ENCODE measurements around the gene FN1.

FN1 gene

DNA sequence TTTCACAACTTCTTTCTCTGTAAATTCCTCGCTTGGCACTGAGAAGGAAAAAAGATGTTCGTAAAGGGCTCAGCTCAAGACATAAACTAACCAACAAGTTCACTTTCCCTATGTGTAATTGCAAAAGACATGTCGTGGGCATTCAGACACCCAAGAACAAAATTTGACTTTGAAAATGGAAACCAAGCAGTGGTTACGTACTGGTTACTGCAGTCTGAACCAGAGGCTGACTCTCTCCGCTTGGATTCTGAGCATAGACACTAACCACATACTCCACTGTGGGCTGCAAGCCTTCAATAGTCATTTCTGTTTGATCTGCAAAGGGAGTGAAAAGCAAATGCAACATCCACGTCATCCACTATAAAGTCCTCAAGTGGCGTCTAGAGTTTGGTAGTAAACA lies 53.9 kb downstream of the FN1 start:
- DNase-seq = no peak

GRCh38 chr2:215380699-215381098 lies 55.2 kb downstream of the FN1 start:
- no peak for DNase-seq

- DNase-seq = no peak
Observed at GRCh38 chr2:215379948-215380347, 55.9 kb downstream of the FN1 start.

DNA sequence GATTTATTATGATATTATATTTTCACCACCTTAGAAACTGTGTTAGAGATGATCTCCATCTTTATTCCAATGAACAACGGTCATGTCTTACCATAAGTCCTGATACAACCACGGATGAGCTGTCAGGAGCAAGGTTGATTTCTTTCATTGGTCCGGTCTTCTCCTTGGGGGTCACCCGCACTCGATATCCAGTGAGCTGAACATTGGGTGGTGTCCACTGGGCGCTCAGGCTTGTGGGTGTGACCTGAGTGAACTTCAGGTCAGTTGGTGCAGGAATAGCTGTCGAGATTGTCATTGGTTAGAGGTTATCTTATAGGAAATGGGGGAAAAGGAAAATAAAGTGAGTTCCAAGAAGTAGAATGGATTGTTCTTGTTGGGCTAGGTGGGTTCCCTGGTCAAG lies 56.8 kb downstream of the FN1 start:
- no peak for DNase-seq

- DNase-seq = no peak
Observed at GRCh38 chr2:215378045-215378444, 57.8 kb downstream of the FN1 start.

GRCh38 chr2:215377283-215377682 lies 58.6 kb downstream of the FN1 start:
- DNase-seq = no peak

GRCh38 chr2:215376103-215376780 lies 59.6 kb downstream of the FN1 start:
- no peak for DNase-seq

DNA sequence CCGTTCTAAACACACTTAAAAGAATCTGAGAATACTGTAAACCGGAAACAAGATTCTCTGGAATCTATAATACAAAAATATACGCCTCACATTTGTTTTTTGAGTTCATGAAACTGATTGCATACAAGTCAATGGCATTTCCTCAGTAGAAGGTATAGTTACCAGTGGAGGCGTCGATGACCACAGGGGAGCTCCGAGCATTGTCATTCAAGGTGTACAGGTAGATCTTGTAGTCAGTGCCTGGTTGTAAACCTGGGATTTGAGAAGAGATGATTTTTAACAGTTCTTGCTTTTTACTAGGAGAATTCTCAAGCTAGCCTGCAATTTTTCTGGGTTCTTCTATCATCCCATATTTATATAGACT lies 60.4 kb downstream of the FN1 start:
- DNase-seq = no peak

DNA sequence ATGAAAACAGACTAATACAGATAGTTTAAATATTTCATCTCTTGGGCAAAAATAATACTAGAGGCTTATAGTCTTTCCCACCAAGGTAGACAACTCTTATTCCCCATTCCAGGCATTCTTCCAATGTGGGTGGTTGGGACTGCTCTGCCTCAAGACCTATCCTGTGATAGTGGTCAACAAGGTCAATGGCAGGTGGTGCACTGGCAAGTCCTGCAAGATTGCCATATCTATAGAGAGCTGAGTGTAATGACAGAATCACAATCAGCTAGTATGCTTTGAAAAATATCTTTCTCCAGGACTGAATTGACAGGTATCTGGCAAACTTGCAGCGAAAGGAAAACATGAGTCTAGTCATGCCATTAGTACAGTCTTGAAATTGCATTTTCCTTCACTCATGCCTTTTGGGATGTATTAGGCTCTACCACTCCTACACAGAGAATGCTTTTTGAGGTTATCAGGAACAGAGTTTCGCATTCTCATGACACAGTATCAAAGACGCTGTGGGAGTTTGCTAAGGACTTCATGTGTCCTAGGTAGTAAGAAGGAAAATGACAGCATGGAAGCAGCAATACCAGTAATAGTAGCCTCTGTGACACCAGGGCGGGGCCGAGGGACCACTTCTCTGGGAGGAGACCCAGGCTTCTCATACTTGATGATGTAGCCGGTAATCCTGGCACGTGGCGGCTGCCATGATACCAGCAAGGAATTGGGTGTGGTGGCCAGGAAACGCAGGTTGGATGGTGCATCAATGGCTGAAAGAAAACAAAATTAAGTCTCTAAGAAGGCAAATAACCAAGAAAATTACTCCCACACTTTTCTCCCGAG lies 61.0 kb downstream of the FN1 start:
- no peak for DNase-seq

DNA sequence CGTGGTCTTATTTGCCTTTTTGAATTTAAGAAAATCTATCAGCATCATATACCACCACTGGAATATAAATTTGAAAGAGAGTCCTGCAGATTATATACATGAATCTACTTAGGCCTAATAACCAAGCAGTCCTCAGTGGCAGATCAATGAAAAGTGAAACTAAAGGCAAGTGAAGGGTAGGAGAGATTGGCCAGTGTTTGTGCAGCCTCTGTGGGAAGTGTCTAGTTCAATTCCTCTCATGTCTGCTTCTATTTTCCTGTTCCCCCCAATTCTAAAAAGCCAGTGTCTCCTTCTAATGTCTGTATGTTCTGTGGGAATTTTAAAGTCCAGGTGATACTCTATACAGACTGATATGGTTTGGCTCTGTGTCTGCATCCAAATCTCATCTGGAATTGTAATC lies 61.9 kb downstream of the FN1 start:
- DNase-seq = no peak

DNA sequence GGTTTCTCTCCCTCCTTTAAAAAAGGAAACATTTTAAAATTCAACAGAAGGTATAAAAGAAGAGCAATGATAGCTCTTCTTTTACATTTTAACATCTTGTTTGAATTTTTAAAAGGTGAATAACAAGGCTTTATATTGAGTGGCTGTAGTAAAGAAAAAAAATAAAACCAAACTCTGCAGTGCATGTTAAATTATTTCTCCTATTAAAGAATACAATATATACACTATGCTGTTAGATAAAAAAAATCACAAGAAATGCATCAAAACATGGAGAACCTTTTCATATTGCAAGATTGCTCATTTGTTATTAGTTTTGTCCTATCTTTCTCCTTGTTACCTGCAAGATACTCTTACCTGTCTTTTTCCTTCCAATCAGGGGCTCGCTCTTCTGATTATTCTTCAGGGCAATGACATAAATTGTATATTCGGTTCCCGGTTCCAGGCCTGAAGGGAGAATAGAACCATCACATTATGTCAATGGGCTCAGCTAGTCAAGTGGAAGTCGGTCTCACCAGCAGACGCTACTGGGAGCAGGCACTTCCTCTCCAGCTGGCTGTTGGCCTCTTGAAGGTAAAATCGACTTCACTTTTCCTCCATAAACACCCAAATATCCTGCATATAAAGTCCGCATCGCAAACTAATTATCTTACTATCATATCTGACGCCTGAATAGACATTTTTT lies 62.8 kb downstream of the FN1 start:
- DNase-seq = no peak

GRCh38 chr2:215371915-215372897 lies 63.7 kb downstream of the FN1 start:
- no peak for DNase-seq

GRCh38 chr2:215370112-215370965 lies 65.5 kb downstream of the FN1 start:
- no peak for DNase-seq

DNA sequence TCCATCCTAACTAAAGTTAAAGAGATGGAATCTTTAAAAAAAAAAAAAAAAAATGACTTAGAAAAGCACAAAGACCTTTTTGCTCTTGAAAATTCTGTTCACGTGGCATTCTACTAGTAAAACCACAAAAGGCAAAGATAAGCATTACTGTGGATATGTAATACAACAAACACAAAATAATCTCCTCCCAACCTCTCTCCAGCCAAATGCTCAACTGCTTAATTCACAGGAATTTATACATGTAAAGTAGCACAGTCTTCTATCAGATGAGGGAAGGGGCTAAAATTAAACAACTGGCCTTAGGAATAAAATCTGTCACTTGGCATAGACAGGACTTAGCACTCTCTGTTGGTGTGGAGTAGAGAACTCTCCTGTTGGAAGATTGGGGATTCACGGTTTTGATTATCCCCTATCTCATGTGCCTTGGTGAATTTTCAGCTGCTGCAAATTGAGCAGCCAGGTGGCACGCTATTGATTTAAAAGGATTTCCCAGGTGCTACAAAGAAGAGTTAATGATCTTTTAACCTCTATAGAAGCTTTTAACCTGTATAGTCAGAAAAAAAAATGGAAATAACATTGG lies 66.6 kb downstream of the FN1 start:
- DNase-seq = no peak

DNA sequence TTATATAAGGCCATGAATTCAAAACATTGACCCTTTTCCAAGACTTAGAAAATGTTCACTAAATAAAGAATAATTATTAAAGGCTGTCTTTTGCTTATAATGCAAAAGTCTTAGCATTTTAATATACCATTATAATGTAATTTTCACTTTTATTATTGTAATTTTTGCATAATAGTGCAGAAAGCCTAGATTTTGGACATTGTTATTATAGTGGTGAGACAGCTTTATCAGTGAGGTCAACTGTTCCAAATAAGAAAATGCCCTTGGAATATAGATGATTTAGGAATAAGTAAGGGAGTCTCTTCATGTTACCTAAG lies 67.4 kb downstream of the FN1 start:
- no peak for DNase-seq

- DNase-seq = no peak
Observed at GRCh38 chr2:215367662-215368492, 68.0 kb downstream of the FN1 start.

GRCh38 chr2:215366440-215367032 lies 69.3 kb downstream of the FN1 start:
- DNase-seq = no peak

DNA sequence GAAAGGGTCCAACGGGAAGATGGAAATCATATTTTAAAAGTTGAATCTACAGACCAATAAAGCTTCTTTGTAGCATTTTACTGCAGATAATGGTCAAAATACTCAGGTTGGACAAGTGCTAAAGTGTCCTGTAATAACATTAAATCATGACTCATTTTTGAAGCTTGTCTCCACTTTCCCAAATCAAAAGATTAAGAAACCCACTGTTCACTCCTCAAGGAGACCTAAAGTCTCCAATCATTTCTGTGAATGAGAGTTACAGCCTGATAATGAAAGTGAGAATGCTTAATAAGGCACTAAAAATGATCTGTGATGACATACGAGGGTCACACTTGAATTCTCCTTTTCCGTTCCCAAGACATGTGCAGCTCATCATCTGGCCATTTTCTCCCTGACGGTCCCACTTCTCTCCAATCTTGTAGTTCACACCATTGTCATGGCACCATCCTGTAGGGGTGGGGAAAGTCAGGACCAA lies 70.6 kb downstream of the FN1 start:
- DNase-seq = no peak

DNA sequence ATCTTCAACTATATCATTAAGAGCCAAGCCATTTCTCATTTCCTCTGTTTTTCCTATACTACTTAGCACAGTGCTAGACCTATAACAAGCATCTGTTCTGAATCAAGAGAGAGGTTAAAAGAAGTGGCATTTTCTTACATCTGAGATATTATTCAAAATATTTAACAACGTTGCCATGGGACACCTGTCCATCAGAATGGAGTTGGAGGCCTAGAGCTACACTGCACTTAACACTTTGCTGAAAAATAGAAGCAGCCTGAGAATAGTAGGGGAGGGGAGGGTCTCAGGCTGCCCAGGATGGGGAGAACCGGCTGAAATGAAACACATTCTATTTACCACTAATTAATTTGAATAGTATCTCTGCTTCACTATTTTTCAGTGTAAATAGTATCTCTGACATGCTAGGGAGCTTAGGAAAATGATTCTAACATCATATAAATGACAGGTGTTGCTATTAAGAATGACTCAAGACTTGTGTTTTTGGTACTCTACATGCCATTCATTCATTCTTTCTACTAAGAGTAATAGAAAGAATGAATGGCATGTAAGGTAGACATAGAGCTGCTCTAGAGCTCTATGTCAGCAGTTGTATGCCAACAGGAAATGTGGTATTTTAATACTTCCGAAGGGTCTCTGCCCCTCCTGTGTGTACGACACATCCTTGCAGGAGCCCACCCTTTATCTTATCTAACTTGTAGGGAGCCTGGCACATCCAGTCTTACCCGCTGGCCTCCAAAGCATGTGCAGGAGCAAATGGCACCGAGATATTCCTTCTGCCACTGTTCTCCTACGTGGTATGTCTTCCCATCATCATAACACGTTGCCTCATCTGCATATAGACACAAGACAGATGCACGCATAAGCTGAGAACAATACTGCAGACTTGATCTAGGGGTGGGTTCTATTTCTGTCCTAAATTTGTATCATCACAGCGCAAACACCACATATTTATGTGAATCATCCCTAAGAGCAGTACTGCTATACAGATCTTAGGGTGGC lies 71.4 kb downstream of the FN1 start:
- DNase-seq = no peak

Data from T-helper 1 cell (primary cell).